Endothelial cell of umbilical vein (primary cell): ENCODE measurements around the gene RLF.

ENCODE experiments used
- EZH2 ChIP-seq: IDR thresholded peaks from 2 replicates; pipeline ENCODE4 v1.6.1; 2012; ENCODE audit warnings: borderline replicate concordance, low read depth, mild to moderate bottlenecking, moderate library complexity, low read length, inconsistent platforms; ENCODE audit not compliant: severe bottlenecking
- FOS ChIP-seq: IDR thresholded peaks from 2 replicates; pipeline ENCODE4 v1.6.1; 2011; ENCODE audit warnings: mild to moderate bottlenecking, low read length, moderate library complexity, borderline replicate concordance; ENCODE audit not compliant: insufficient read depth
- GATA2 ChIP-seq: IDR thresholded peaks from 2 replicates; pipeline ENCODE4 v1.7.0; 2011; ENCODE audit warnings: low read depth, mild to moderate bottlenecking, moderate library complexity, mixed read lengths, low read length; ENCODE audit not compliant: insufficient read length, insufficient read depth
- JUN ChIP-seq: IDR thresholded peaks from 2 replicates; pipeline ENCODE4 v1.6.1; 2011; ENCODE audit warnings: borderline replicate concordance, low read depth; ENCODE audit not compliant: insufficient read length, insufficient read depth
- MYC ChIP-seq: IDR thresholded peaks from one replicate; pipeline ENCODE4 v1.6.1; 2011; ENCODE audit warnings: mild to moderate bottlenecking, low read depth, low read length
- POLR2A ChIP-seq: IDR thresholded peaks from 2 replicates; pipeline ENCODE4 v1.6.1; 2012; ENCODE audit warnings: low read depth, mild to moderate bottlenecking, control low read depth, low read length
- POLR2AphosphoS5 ChIP-seq: IDR thresholded peaks from 2 replicates; pipeline ENCODE4 v1.6.1; 2012; ENCODE audit warnings: low read depth, mild to moderate bottlenecking, control low read depth, low read length, moderate library complexity; ENCODE audit not compliant: insufficient read depth
- TF ChIP-seq, protein P1 (sequence below), 2 donors: IDR thresholded peaks; 1 replicate in 1 of 2; 2 replicates in 1 of 2; pipeline ENCODE4 v1.5.1; 2011; ENCODE audit warnings: low read length in 2 of 2, mild to moderate bottlenecking in 2 of 2, moderate library complexity in 2 of 2, control low read depth in 1 of 2, inconsistent platforms in 1 of 2, low read depth in 1 of 2; ENCODE audit not compliant: insufficient read depth in 1 of 2; ENCODE audit errors: extremely low read depth in 1 of 2
- TF ChIP-seq, protein P2 (sequence below): IDR thresholded peaks from 2 replicates; pipeline ENCODE4 v1.6.1; 2011; ENCODE audit not compliant: insufficient read depth, insufficient read length

DNA sequence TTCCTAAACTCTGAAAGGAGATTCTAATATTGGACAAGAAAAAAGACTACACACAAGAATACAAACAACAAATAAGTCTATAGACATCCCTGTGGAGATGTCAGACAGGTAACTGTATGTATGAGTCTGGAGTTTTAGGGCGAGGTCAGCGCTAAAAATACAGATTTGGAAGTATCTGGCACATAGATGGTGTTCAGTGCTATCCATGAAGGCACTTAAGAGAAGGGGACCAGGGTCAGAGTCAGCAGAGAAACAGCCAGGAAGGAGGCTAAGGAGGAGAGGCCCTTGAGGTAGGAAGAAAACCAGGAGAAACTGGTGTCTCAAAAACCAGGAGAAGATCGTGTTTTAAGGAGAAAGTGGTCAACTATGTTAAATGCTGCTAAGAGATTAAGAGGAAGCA, 114.9 kb downstream of the RLF start:
- TF ChIP-seq, protein P1, sequence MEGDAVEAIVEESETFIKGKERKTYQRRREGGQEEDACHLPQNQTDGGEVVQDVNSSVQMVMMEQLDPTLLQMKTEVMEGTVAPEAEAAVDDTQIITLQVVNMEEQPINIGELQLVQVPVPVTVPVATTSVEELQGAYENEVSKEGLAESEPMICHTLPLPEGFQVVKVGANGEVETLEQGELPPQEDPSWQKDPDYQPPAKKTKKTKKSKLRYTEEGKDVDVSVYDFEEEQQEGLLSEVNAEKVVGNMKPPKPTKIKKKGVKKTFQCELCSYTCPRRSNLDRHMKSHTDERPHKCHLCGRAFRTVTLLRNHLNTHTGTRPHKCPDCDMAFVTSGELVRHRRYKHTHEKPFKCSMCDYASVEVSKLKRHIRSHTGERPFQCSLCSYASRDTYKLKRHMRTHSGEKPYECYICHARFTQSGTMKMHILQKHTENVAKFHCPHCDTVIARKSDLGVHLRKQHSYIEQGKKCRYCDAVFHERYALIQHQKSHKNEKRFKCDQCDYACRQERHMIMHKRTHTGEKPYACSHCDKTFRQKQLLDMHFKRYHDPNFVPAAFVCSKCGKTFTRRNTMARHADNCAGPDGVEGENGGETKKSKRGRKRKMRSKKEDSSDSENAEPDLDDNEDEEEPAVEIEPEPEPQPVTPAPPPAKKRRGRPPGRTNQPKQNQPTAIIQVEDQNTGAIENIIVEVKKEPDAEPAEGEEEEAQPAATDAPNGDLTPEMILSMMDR (IDR thresholded peaks at IDR 0.05; ENCODE audit: extremely low read depth in 1 of 2, insufficient read depth in 1 of 2, low read depth in 1 of 2, low read length in 2 of 2): no peak
- TF ChIP-seq POLR2A: no peak
- TF ChIP-seq EZH2: no peak
- TF ChIP-seq, protein P2, sequence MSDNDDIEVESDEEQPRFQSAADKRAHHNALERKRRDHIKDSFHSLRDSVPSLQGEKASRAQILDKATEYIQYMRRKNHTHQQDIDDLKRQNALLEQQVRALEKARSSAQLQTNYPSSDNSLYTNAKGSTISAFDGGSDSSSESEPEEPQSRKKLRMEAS: no peak
- no peak for TF ChIP-seq JUN
- TF ChIP-seq MYC: no peak
- TF ChIP-seq POLR2AphosphoS5: no peak
- TF ChIP-seq GATA2: no peak
- TF ChIP-seq FOS: no peak
